Nephron (organoid): ENCODE measurements around the gene EDN2.

Experiments
- H3K27ac Mint-ChIP-seq, 3 experiments: 2 replicates each; pipeline ENCODE4 v1.8.0; 2020; ENCODE audit warnings: mixed read lengths in 3 of 3, mild to moderate bottlenecking in 2 of 3, moderate library complexity in 1 of 3
- H3K27me3 Mint-ChIP-seq: 2 replicates; pipeline ENCODE4 v1.8.0; 2021; ENCODE audit warnings: low read depth, mild to moderate bottlenecking, moderate library complexity, mixed read lengths
- H3K36me3 Mint-ChIP-seq: 2 replicates; pipeline ENCODE4 v1.8.0; 2020; ENCODE audit warnings: low read depth, mixed read lengths
- H3K4me1 Mint-ChIP-seq: 2 replicates; pipeline ENCODE4 v1.8.0; 2020; ENCODE audit warnings: mixed read lengths
- H3K4me3 Mint-ChIP-seq, 3 experiments: 2 replicates each; pipeline ENCODE4 v1.8.0; 2020; ENCODE audit warnings: mild to moderate bottlenecking in 3 of 3, mixed read lengths in 3 of 3, moderate library complexity in 2 of 3
- H3K9me3 Mint-ChIP-seq: 2 replicates; pipeline ENCODE4 v1.8.0; 2020; ENCODE audit warnings: mixed read lengths
- CTCF ChIP-seq, 3 experiments: fragments of 200-600 bp; sonication (generic); IDR thresholded peaks; one replicate each; pipeline ENCODE4 v1.5.0; 2021; ENCODE audit warnings: antibody characterized with exemption in 3 of 3; ENCODE audit not compliant: unreplicated experiment in 3 of 3

Gene EDN2

GRCh38 chr1:41529621-41530395, 45.3 kb upstream of the EDN2 start:
- H3K36me3 Mint-ChIP-seq: no peaks in the 10 kb centered on the region
- peaks cover 30% of the 10 kb centered on the region for H3K27me3 Mint-ChIP-seq
- no peak overlapping the region for H3K4me3 Mint-ChIP-seq
- no peak for TF ChIP-seq CTCF (IDR thresholded peaks at IDR 0.05; ENCODE audit: unreplicated experiment in 3 of 3)
- H3K9me3 Mint-ChIP-seq: no peaks in the 10 kb centered on the region
- no peak overlapping the region for H3K27ac Mint-ChIP-seq
- no peaks in the 10 kb centered on the region for H3K4me1 Mint-ChIP-seq

GRCh38 chr1:41528726-41529605, 44.5 kb upstream of the EDN2 start:
- no peaks in the 10 kb centered on the region for H3K9me3 Mint-ChIP-seq
- H3K27me3 Mint-ChIP-seq: peaks cover 30% of the 10 kb centered on the region
- no peaks in the 10 kb centered on the region for H3K36me3 Mint-ChIP-seq
- H3K27ac Mint-ChIP-seq: no peak overlapping the region
- no peak overlapping the region for H3K4me3 Mint-ChIP-seq
- no peak for TF ChIP-seq CTCF (IDR thresholded peaks at IDR 0.05; ENCODE audit: unreplicated experiment in 3 of 3)
- H3K4me1 Mint-ChIP-seq: peaks cover 3% of the 10 kb centered on the region

GRCh38 chr1:41528106-41528505, 43.6 kb upstream of the EDN2 start:
- Mint-ChIP-seq H3K27ac (no peak overlapping the region), H3K4me3 (no peak overlapping the region), H3K9me3 (no peaks in the 10 kb centered on the region), H3K27me3 (peaks cover 32% of the 10 kb centered on the region), H3K36me3 (no peaks in the 10 kb centered on the region), H3K4me1 (peaks cover 8% of the 10 kb centered on the region)
- no peak for TF ChIP-seq CTCF (IDR thresholded peaks at IDR 0.05; ENCODE audit: unreplicated experiment in 3 of 3)

GRCh38 chr1:41526956-41527561, 42.6 kb upstream of the EDN2 start:
- no peak overlapping the region for H3K4me3 Mint-ChIP-seq
- no peaks in the 10 kb centered on the region for H3K36me3 Mint-ChIP-seq
- no peak for TF ChIP-seq CTCF (IDR thresholded peaks at IDR 0.05; ENCODE audit: unreplicated experiment in 3 of 3)
- peaks cover 29% of the 10 kb centered on the region for H3K27me3 Mint-ChIP-seq
- H3K4me1 Mint-ChIP-seq: peaks cover 14% of the 10 kb centered on the region
- no peak overlapping the region for H3K27ac Mint-ChIP-seq
- H3K9me3 Mint-ChIP-seq: no peaks in the 10 kb centered on the region

- H3K9me3 Mint-ChIP-seq: no peaks in the 10 kb centered on the region
- peaks cover 23% of the 10 kb centered on the region for H3K27me3 Mint-ChIP-seq
- no peaks in the 10 kb centered on the region for H3K36me3 Mint-ChIP-seq
- no peak for TF ChIP-seq CTCF (IDR thresholded peaks at IDR 0.05; ENCODE audit: unreplicated experiment in 3 of 3)
- peaks cover 19% of the 10 kb centered on the region for H3K4me1 Mint-ChIP-seq
- H3K4me3 Mint-ChIP-seq: no peak overlapping the region
- no peak overlapping the region for H3K27ac Mint-ChIP-seq
Measured at GRCh38 chr1:41525891-41526587, 41.6 kb upstream of the EDN2 start.
